CD14-positive monocyte (primary cell): ENCODE data around the gene SLC12A4. TPM values are rescaled to one million over a fixed set of nuclear protein-coding genes. Genes with fewer than 3 reads are reported as not detected.

Source experiments
- DNase-seq, 3 donors: peaks; one replicate each; pipeline ENCODE4 v3.0.0-alpha.2; 2011 to 2022
- H2AFZ ChIP-seq: 2 replicates; pipeline ENCODE4 v1.6.0; 2012; ENCODE audit warnings: mild to moderate bottlenecking, low read depth, low read length, inconsistent platforms; ENCODE audit not compliant: insufficient read depth, poor library complexity, severe bottlenecking
- H3K27ac ChIP-seq, 2 donors: 1 replicate in 1 of 2; 2 replicates in 1 of 2; pipeline ENCODE4 v1.5.1; 2012 to 2013; ENCODE audit warnings: low read length in 2 of 2, control low read depth in 1 of 2, inconsistent platforms in 1 of 2, low read depth in 1 of 2, mild to moderate bottlenecking in 1 of 2
- H3K27me3 ChIP-seq, 2 donors: one replicate each; pipeline versions ENCODE4 v1.6.0 to v1.6.1; 2011 to 2013; ENCODE audit warnings: low read length in 2 of 2; ENCODE audit not compliant: control insufficient read depth in 2 of 2, insufficient read depth in 2 of 2
- H3K36me3 ChIP-seq, 2 donors: replicated peaks in 1 of 2; 1 replicate in 1 of 2; 2 replicates in 1 of 2; pipeline versions ENCODE4 v1.5.1 to v1.6.1; 2012 to 2013; ENCODE audit warnings: low read length in 2 of 2, control low read depth in 1 of 2, inconsistent platforms in 1 of 2, mild to moderate bottlenecking in 1 of 2; ENCODE audit not compliant: insufficient read depth in 2 of 2, control insufficient read depth in 1 of 2
- H3K4me1 ChIP-seq, 2 donors: 1 replicate in 1 of 2; 2 replicates in 1 of 2; pipeline versions ENCODE4 v1.5.1 to v1.6.1; 2012 to 2013; ENCODE audit warnings: low read length in 2 of 2, control low read depth in 1 of 2, inconsistent platforms in 1 of 2, mild to moderate bottlenecking in 1 of 2, moderate library complexity in 1 of 2; ENCODE audit not compliant: insufficient read depth in 2 of 2, control insufficient read depth in 1 of 2
- H3K4me2 ChIP-seq: replicated peaks from 2 replicates; pipeline ENCODE3; 2012; ENCODE audit warnings: low read length, moderate library complexity, mild to moderate bottlenecking; ENCODE audit not compliant: poor library complexity, severe bottlenecking; ENCODE audit errors: extremely low read depth
- H3K4me3 ChIP-seq, 3 experiments: fragments of 200-600 bp in 1 of 3; sonication (generic) in 1 of 3; replicated peaks in 1 of 3; 1 replicate in 2 of 3; 2 replicates in 1 of 3; pipeline ENCODE4 v1.5.1; 2011 to 2013; ENCODE audit warnings: low read length in 3 of 3, mild to moderate bottlenecking in 3 of 3, control low read depth in 2 of 3, low read depth in 2 of 3, inconsistent platforms in 1 of 3, moderate library complexity in 1 of 3
- H3K79me2 ChIP-seq: 2 replicates; pipeline ENCODE4 v1.6.0; 2012; ENCODE audit warnings: mild to moderate bottlenecking, control low read depth, inconsistent platforms, low read length, moderate library complexity; ENCODE audit not compliant: insufficient read depth
- H3K9ac ChIP-seq: 2 replicates; pipeline ENCODE4 v1.6.0; 2017; ENCODE audit warnings: low read length, mild to moderate bottlenecking; ENCODE audit not compliant: insufficient read depth, poor library complexity, severe bottlenecking
- H3K9me3 ChIP-seq, 2 donors: replicated peaks in 1 of 2; 1 replicate in 1 of 2; 2 replicates in 1 of 2; pipeline versions ENCODE4 v1.5.1 to v1.6.1; 2012 to 2013; ENCODE audit warnings: low read length in 2 of 2, control low read depth in 1 of 2; ENCODE audit not compliant: control insufficient read depth in 1 of 2, insufficient read depth in 1 of 2
- H4K20me1 ChIP-seq: 2 replicates; pipeline ENCODE4 v1.6.0; 2012; ENCODE audit warnings: mild to moderate bottlenecking, low read length, control low read depth, moderate library complexity; ENCODE audit not compliant: insufficient read depth
- H3K27ac Mint-ChIP-seq, 7 donors: one replicate each; pipeline ENCODE4 v1.8.0; 2020; ENCODE audit warnings: mild to moderate bottlenecking in 7 of 7, mixed read lengths in 7 of 7, moderate library complexity in 6 of 7, inconsistent platforms in 2 of 7
- H3K27me3 Mint-ChIP-seq, 3 donors: one replicate each; pipeline ENCODE4 v1.8.0; 2021 to 2022; ENCODE audit warnings: low read depth in 3 of 3, mild to moderate bottlenecking in 3 of 3, mixed read lengths in 3 of 3, moderate library complexity in 3 of 3, inconsistent platforms in 1 of 3
- H3K36me3 Mint-ChIP-seq, 2 donors: one replicate each; pipeline ENCODE4 v1.8.0; 2020; ENCODE audit warnings: mixed read lengths in 2 of 2, inconsistent platforms in 1 of 2, mild to moderate bottlenecking in 1 of 2
- H3K4me1 Mint-ChIP-seq: one replicate; pipeline ENCODE4 v1.8.0; 2020; ENCODE audit warnings: mild to moderate bottlenecking, mixed read lengths
- H3K4me3 Mint-ChIP-seq, 2 donors: one replicate each; pipeline ENCODE4 v1.8.0; 2020; ENCODE audit warnings: mild to moderate bottlenecking in 2 of 2, mixed read lengths in 2 of 2, moderate library complexity in 1 of 2
- H3K9me3 Mint-ChIP-seq, 7 donors: one replicate each; pipeline ENCODE4 v1.8.0; 2020 to 2022; ENCODE audit warnings: mixed read lengths in 7 of 7, mild to moderate bottlenecking in 6 of 7, moderate library complexity in 6 of 7, inconsistent platforms in 2 of 7
- WGBS: methylation state at CpG from one replicate; pipeline ENCODE4 v1.1.5; 2013; ENCODE audit warnings: missing lambda C conversion rate; ENCODE audit not compliant: insufficient coverage; 5-methylcytosine and 5-hydroxymethylcytosine counted together
- intact Hi-C, 2 donors: fragments of 100-400 bp; cut with micrococcal nuclease; formaldehyde crosslinking; loops; one replicate each; pipeline versions ENCODE4 v1.15.0 to v1.15.1; 2023
- polyA plus RNA-seq, 3 donors: library from polyadenylated mRNA; depleted of rRNA in 1 of 3; unstranded in 2 of 3; stranded (reverse) in 1 of 3; fragments of 300-500 nt in 2 of 3; fragments of >200 nt in 1 of 3; fragmentation: Illumina TruSeq in 2 of 3; gene quantifications; 1 replicate in 2 of 3; 2 replicates in 1 of 3; pipeline ENCODE4 v1.2.3, GENCODE V29; 2012 to 2021
- TF ChIP-seq, protein P1 (sequence below): fragments of 200-600 bp; IDR thresholded peaks from one replicate; pipeline ENCODE4 v1.8.0; 2022; ENCODE audit warnings: antibody characterized with exemption, mild to moderate bottlenecking

Gene SLC12A4
- polyA plus RNA-seq, 3 donors = 7.3 to 57.2 (median 7.7) TPM

DNA sequence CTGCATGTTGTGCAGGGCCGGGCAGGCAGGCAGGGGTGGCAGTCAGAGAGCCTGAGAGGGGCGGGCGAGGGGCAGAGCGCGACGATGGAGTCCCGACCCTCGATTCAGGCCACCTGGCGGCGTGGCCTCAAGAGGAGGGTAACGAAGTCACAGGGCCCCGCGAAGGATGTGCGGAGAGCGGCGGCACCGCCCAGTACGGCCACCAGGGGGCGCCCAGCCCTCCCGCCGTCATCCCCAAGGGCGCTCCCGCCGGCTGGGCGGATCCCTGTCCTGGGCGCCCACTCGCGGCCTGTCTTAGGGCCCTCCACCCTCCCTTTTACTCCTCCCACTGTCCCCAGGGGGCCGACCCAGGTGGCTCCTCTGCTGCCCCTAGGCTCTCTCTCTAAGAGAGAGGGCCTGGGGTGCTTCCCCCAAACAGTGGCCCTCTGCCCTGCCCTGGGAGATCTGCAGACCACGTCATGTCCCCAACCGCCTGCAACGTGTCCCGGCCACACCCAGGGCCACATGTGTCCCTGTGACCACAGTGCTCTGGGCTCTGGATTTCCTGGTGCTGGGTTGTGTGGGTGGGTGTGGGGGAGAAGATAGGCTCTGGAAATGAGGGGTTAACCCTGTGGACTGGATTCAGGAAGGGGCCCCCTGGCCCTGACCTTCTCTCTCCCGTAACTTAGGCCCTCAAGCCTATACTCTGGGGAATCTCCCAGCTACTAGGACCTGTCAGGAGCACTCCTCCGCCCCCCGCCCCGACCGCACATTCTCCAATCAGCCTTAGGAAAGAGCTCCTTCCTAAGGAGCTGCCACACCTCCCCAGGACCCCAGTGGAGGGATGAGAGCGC lies 25.0 kb upstream of the SLC12A4 start:
- peak overlapping the region; percentile 98 to 100 (median 100) for H3K27ac Mint-ChIP-seq
- Histone ChIP-seq H4K20me1 (peaks cover 34% of the 10 kb centered on the region), H3K9ac (peak overlapping the region; percentile 63), H3K79me2 (peaks cover 44% of the 10 kb centered on the region), H3K4me1 (peaks cover 63 to 70% of the 10 kb centered on the region in 2 donors), H2AFZ (peak overlapping the region; percentile 61), H3K36me3 (peaks cover 22 to 34% of the 10 kb centered on the region in 2 donors), H3K4me2 (peak overlapping the region; percentile 64), H3K9me3 (peaks cover 0 to 2% of the 10 kb centered on the region in 2 donors), H3K4me3 (peak overlapping the region; percentile 2 to 50 (median 42)), H3K27me3 (no peaks in the 10 kb centered on the region), H3K27ac (peak overlapping the region; percentile 85 to 97)
- no peaks in the 10 kb centered on the region for H3K9me3 Mint-ChIP-seq
- TF ChIP-seq, protein P1, sequence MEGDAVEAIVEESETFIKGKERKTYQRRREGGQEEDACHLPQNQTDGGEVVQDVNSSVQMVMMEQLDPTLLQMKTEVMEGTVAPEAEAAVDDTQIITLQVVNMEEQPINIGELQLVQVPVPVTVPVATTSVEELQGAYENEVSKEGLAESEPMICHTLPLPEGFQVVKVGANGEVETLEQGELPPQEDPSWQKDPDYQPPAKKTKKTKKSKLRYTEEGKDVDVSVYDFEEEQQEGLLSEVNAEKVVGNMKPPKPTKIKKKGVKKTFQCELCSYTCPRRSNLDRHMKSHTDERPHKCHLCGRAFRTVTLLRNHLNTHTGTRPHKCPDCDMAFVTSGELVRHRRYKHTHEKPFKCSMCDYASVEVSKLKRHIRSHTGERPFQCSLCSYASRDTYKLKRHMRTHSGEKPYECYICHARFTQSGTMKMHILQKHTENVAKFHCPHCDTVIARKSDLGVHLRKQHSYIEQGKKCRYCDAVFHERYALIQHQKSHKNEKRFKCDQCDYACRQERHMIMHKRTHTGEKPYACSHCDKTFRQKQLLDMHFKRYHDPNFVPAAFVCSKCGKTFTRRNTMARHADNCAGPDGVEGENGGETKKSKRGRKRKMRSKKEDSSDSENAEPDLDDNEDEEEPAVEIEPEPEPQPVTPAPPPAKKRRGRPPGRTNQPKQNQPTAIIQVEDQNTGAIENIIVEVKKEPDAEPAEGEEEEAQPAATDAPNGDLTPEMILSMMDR = peak; percentile 98
- H3K27me3 Mint-ChIP-seq = no peaks in the 10 kb centered on the region
- 2% methylated on average over 32 of the region's 39 CpGs for WGBS
- DNase-seq = peak; percentile 77 to 90 (median 88)
- intact Hi-C loops = loop anchor here (1.0 to 2.0 kb wide), 3 partner anchors 15 to 47 kb away; partner anchors contain the start of genes DDX28 (in 1 of the 2) and DUS2 (in 1 of the 2)
- H3K4me3 Mint-ChIP-seq = peak overlapping the region; percentile 78 to 92
- H3K4me1 Mint-ChIP-seq = peaks cover 56% of the 10 kb centered on the region
- H3K36me3 Mint-ChIP-seq = peaks cover 32 to 52% of the 10 kb centered on the region in 2 donors

DNA sequence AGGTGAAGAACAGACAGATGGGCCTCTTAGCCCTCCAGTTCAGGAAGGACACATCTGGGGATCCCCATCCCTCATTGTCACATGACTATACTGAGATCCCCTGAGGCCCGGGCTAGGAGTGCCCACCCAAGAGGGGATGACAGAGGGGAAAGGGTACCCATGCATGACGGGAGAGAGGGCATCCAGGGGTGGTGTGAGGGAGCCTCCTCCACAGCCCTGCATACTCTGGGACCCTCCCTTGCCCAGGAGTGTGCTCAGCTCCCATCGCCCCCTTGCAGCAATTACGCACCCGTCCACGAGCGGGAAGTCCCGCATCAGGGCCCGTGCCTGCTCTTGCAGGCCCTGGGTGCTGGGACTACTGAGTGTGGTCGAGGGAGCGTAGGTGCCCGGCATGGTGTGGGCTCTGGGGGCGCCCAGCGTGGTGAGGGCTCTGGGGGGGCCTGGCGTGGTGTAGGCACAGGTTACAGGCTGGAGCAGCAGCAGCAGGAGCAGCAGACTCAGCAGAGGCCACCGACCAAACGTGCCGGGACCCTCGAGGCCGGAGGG lies 24.3 kb upstream of the SLC12A4 start:
- H3K9me3 ChIP-seq = no peaks in the 10 kb centered on the region
- peak overlapping the region in 1 of 2 donors; percentile 51 for H3K4me3 Mint-ChIP-seq
- intact Hi-C loops = loop anchor here (1.0 to 2.0 kb wide), 3 partner anchors 16 to 48 kb away; partner anchors contain the start of genes DDX28 (in 1 of the 2) and DUS2 (in 1 of the 2)
- no peak for DNase-seq
- peak overlapping the region in 2 of 3 experiments; percentile 42 to 50 for H3K4me3 ChIP-seq
- no peaks in the 10 kb centered on the region for H3K9me3 Mint-ChIP-seq
- no peaks in the 10 kb centered on the region for H3K27me3 Mint-ChIP-seq
- peak overlapping the region in 4 of 7 donors; percentile 12 to 100 (median 99) for H3K27ac Mint-ChIP-seq
- peaks cover 36% of the 10 kb centered on the region for H4K20me1 ChIP-seq
- H3K27me3 ChIP-seq = no peaks in the 10 kb centered on the region
- TF ChIP-seq, protein P1 = no peak
- 85% methylated on average over 16 of the region's 20 CpGs for WGBS
- peak overlapping the region in 1 of 2 donors; percentile 85 for H3K27ac ChIP-seq
- peaks cover 22 to 34% of the 10 kb centered on the region in 2 donors for H3K36me3 ChIP-seq
- H3K9ac ChIP-seq = peak overlapping the region; percentile 63
- peak overlapping the region; percentile 64 for H3K4me2 ChIP-seq
- H2AFZ ChIP-seq = peak overlapping the region; percentile 61
- peaks cover 60% of the 10 kb centered on the region for H3K4me1 Mint-ChIP-seq
- peaks cover 32 to 52% of the 10 kb centered on the region in 2 donors for H3K36me3 Mint-ChIP-seq
- peaks cover 37% of the 10 kb centered on the region for H3K79me2 ChIP-seq
- H3K4me1 ChIP-seq = peaks cover 58 to 65% of the 10 kb centered on the region in 2 donors
